Activated T-helper 1 cell treated with Interleukin-2 at 50 U/mL for 16 hours (primary cell): ENCODE data around the gene GYPC.
"Not testable (repeated sequence)": the region's sequence is repeated elsewhere in the genome, so short reads cannot be mapped to it uniquely, and the experiment has no call there.

Experiments used
- DNase-seq: peaks from one replicate; pipeline ENCODE4 v3.0.0-alpha.2; 2020; ENCODE audit warnings: low read depth

The GYPC gene, protein sequence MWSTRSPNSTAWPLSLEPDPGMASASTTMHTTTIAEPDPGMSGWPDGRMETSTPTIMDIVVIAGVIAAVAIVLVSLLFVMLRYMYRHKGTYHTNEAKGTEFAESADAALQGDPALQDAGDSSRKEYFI

GRCh38 chr2:126655500-126656430, at the start of gene GYPC:
TSS of gene GYPC (plus strand) at chr2:126656158. CDS start at chr2:126656264, 106 bp downstream.
- DNase-seq = no peak

DNA sequence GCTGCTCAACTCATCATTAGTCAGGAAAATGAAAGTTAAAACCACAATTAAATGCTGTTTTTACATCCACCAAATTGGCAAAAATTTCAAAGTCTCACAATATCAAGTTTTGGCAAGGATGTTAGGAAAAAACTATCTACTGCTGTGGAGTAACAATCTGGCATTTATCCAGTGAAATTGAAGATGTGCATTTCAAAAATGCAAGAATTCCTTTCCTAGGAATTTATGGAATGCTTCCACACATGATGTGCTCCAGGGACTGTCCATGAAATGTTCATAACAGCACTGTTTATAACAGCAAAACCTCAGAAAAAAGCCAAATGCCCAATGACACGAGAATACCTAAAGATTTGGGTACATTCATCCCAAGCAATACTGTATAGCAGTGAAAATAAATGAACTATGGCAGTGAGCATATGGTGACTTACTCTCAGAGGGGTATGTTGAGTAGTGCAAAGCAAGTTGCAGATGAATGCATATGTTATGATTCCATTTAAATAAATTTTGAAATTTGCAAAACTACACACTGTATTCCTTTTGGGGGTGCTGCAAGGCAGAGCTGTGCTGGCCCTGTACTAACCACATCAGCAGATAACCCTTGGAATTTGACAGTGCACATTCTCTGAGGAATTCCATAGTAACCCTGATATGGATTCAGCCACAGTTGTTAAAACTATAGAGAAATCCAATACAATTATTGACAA, 41.3 kb upstream of the GYPC start:
- DNase-seq = no peak

DNA sequence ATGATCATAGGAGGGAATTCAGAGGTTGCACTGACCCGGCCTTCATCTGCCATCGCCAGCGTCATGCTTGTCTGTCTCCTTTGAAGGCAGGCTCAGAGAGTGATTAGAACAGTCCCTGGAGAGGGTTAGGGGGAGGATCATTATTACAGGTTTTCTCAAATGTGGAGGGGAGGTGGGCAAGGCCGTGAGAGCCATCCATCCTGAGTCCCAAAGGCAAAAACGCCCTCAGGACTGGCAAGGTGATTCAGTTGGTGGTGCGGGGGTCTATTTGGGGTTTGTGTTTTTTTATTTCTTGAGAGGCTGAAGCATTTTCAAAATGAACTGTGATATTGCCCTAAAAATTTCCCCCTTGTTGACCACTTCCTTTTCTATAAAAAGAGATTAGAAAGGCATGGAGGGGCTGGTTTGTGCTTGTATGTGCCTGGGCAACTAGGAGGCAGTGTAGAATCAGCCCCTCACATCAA, 39.3 kb upstream of the GYPC start:
- no peak for DNase-seq

DNA sequence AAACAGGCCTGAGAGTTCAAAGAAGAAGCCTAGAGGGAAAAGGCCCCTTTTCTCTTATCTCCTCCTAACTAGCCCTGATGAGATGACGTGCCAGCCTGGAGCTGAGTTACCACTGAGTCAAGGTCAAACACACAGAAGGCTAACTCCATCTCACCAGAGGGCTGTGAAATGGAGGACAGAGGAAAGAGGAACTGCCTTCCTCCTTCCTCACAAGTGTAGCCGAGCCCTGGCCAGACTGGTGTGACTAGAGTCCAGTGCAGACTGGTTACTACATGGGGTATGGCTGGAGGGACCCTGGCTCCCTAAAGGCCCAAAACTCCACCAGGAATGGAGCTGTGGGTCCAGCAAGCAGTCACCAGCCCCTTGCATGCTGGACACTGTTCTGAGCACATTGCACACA, 35.7 kb upstream of the GYPC start:
- no peak for DNase-seq

DNA sequence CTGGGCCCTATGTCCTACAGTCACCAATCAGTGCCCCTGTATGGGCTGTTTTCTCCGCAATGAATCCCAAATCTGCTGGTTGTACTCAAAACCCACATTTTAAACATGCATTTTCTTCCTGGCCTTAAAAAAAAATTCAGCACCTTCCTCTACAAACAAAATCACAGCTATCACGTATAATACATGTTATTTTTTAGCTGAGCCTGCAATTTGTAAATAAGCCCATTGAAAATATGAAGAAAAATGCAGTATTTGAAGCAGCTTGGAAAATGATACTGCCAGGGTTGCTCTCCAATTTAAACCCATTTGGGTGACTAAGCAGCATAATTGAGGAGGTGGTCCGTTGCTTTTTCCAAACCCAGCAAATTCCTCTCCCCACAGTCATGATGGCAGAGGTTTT, 33.0 kb upstream of the GYPC start:
- DNase-seq = no peak

- DNase-seq = no peak
Observed at GRCh38 chr2:126627643-126628042, 28.3 kb upstream of the GYPC start.

- DNase-seq = no peak
Observed at GRCh38 chr2:126634273-126634861, 21.6 kb upstream of the GYPC start.

DNA sequence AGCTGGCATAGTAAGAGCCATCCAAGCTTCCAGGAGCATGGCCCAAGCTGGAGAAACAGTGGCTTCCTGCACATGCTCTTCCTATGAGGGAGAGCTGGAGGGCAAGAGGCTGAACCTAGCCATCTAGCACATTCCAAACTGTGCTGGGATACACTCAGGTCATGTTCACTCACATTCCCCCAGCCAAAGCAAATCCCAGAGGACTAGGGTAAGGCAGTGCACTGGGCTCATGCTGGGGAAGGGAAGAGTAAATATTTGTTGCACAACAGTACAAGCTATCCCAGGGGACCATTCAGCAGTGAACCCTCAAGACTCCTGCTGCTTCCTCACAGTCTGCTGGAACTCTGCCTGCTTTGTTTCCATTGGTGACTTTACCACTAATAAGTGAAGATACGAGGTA, 20.7 kb upstream of the GYPC start:
- no peak for DNase-seq

DNA sequence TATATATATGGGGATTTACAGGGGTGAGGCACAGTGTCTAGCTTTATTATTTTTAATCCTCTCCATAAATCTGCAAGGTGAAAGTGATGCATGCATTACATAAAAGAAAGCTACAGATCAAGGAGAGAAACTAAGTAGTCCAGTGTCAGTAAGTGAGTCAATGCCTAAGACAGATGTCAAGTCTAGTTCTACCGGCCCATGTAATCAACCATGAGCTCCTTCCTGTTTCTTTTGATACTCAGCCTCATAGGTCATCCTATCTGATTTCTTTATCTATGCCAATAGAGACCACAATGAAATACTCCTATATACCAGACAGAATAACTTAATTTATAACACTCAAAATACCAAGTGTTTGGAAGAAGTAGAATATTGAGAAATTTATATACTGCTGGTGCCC, 20.2 kb upstream of the GYPC start:
- no peak for DNase-seq

- DNase-seq = no peak
Observed at GRCh38 chr2:126637386-126637785, 18.6 kb upstream of the GYPC start.

GRCh38 chr2:126638746-126639145, 17.2 kb upstream of the GYPC start:
- no peak for DNase-seq

- no peak for DNase-seq
Observed at GRCh38 chr2:126639276-126639675, 16.7 kb upstream of the GYPC start.

- DNase-seq = not testable (repeated sequence)
Observed at GRCh38 chr2:126641294-126641693, 14.7 kb upstream of the GYPC start.

- no peak for DNase-seq
Observed at GRCh38 chr2:126642031-126642430, 13.9 kb upstream of the GYPC start.

DNA sequence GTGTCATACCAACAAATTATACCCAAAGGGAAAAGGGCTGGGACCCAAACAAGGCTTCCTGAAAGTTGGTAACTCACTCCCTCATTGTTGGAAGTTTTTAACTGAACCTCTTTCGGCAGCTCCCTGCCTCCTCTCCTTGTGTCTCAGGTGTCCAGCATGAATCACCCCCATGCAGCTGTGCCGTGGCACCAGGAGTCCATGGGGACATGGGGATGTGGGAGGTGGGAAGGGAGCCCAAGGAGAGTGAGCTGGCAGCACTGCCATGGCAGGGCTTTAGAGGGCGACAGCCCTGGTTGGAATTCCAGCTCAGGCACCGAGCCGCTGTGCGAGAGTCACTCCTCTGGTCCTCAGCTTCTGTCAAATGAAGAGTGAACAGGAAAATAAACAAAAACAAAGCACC, 12.5 kb upstream of the GYPC start:
- no peak for DNase-seq

DNA sequence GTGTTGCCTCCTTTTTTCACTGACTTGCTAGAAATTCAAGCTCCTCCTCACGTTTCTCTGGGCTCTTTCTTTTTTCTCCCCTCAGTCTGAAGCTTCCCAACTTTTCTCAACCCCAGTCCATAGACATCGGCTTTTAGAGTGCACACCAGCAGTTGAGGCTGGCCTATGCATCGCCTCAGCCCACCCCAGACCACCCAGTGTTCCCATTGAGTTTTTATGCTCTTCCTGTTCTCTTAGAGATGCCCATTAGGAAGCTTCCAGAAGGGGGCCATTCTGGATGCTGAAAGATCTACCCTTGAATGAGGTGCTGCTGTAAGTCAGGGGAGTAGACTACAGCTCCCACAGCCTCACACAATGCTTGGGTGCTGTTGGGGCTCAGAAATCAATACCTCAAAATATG, 12.0 kb upstream of the GYPC start:
- DNase-seq = no peak

DNA sequence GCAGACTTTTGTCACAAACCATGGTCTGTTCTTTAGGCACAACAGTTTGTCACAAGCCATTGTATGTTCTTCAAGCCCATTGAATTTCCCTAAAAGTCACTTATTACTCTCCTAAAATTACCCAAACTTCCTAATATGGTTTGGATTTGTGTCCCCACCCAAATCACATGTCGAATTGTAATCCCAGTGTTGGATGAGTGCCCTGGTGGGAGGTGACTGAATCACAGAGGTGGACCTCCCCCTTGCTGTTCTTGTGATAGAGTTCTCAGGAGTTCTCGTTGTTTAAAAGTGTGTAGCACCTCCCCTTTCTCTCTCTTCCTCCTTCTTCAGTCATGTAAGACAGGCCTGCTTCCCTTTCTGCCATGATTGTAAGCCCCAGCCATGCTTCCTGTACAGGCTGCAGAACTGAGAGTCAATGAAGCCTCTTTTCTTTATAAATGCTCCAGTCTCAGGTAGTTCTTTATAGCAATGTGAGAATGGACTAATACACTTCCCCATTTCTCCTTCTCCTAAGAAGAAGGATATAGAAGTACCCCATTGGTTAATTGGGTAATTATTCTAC, 11.2 kb upstream of the GYPC start:
- DNase-seq = no peak

GRCh38 chr2:126645211-126645618, 10.7 kb upstream of the GYPC start:
- DNase-seq = no peak

DNA sequence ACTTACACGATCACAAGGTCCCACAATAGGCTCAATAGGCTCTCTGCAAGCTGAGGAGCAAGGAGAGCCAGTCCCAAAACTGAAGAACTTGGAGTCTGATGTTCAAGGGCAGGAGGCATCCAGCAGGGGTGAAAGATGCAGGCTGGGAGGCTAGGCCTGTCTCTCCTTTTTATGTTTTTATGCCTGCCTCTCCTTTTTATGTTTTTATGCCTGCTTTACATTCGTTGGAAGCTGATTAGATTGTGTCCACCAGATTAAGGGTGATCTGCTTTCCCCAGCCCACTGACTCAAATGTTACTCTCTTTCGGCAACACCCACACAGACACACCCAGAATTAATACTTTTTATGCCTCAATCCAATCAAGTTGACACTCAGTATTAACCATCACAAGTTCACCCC, 9.9 kb upstream of the GYPC start:
- DNase-seq = no peak

- DNase-seq = not testable (repeated sequence)
Observed at GRCh38 chr2:126647714-126648344, 8.1 kb upstream of the GYPC start.

- not testable (repeated sequence) for DNase-seq
Observed at GRCh38 chr2:126648345-126648786, 7.6 kb upstream of the GYPC start.

GRCh38 chr2:126649101-126649500, 6.9 kb upstream of the GYPC start:
- DNase-seq = no peak
